Measurements from ENCODE around the gene TBXA2R. TPM values are rescaled to one million over a fixed set of nuclear protein-coding genes. Genes with fewer than 3 reads are reported as not detected.

TBXA2R gene
- total RNA-seq, 1 experiment from 2014 or later, result not detected

DNA sequence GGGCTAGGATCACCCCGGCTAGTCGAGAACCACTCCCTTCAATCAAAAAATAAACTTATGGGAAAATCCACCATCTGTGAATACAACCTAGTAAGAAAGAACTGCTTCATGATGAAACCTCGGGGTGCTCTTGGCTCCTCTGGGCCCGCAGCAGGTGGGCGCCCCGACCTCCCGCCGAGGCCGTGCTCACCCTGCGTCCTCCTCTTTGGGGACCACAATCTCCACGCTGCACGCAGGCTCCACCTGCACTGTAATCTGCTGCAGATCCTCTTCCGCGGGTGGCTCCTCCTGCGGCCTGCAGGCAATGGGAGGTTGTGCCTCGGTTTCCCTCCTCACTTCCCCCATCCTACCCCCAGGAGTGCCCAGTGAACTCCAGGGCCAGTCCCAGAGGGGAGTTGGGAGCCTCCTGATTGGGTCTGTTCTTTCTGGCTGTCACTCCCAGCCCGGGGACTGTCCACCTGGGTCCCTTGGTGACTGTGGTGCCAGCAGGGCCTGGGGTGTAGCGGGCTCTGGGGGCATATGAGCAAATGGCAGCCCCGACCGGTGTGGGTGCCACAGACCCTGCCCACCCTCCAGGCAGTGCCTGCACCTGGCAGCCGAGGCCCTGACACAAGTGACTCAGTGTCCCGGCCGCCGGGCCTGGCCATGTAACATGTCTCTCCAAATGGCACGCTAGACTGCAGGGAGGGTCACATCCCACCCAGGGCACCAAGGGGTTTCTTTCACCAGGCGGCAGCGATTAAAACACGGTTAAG is 35.0 kb upstream of the TBXA2R start:
- no peaks in the 10 kb centered on the region for H3K4me1 ChIP-seq (replicated peaks; ENCODE audit: insufficient read depth)
- H3K4me2 ChIP-seq, result no peak overlapping the region
- H3F3A ChIP-seq (ENCODE audit: insufficient read depth, low read depth), result no peaks in the 10 kb centered on the region
- H3K36me3 ChIP-seq (ENCODE audit: low read depth), result no peaks in the 10 kb centered on the region
- intact Hi-C loops (cut with micrococcal nuclease; ENCODE audit: unreplicated experiment), result no loop called here
- no peak for TF ChIP-seq EZH2 (IDR thresholded peaks at IDR 0.05; ENCODE audit: low read depth)
- TF ChIP-seq, protein P1, sequence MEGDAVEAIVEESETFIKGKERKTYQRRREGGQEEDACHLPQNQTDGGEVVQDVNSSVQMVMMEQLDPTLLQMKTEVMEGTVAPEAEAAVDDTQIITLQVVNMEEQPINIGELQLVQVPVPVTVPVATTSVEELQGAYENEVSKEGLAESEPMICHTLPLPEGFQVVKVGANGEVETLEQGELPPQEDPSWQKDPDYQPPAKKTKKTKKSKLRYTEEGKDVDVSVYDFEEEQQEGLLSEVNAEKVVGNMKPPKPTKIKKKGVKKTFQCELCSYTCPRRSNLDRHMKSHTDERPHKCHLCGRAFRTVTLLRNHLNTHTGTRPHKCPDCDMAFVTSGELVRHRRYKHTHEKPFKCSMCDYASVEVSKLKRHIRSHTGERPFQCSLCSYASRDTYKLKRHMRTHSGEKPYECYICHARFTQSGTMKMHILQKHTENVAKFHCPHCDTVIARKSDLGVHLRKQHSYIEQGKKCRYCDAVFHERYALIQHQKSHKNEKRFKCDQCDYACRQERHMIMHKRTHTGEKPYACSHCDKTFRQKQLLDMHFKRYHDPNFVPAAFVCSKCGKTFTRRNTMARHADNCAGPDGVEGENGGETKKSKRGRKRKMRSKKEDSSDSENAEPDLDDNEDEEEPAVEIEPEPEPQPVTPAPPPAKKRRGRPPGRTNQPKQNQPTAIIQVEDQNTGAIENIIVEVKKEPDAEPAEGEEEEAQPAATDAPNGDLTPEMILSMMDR (conservative IDR thresholded peaks at IDR 0.05), result no peak
- no peaks in the 10 kb centered on the region for H3K9me3 ChIP-seq (ENCODE audit: insufficient read depth, low read depth)
- ChIA-PET POLR2A (ENCODE audit: unreplicated experiment) (no interaction called here), CTCF (no interaction called here)
- H3K27me3 ChIP-seq (ENCODE audit: insufficient read depth, low read depth), result no peaks in the 10 kb centered on the region
- DNase-seq, result no peak
- H3K9me2 ChIP-seq (ENCODE audit: insufficient read depth), result no peaks in the 10 kb centered on the region
- no peak overlapping the region for H2AFZ ChIP-seq
- H3K79me2 ChIP-seq (ENCODE audit: low read depth), result no peaks in the 10 kb centered on the region
- H3K4me3 ChIP-seq, result no peak overlapping the region
- no peaks in the 10 kb centered on the region for H4K20me1 ChIP-seq (ENCODE audit: insufficient read depth)
- no peak overlapping the region for H3K27ac ChIP-seq
- BruUV-seq (replicated peaks), result no TSS peak

- Histone ChIP-seq H3K79me2 (ENCODE audit: low read depth) (no peaks in the 10 kb centered on the region), H3K36me3 (ENCODE audit: low read depth) (no peaks in the 10 kb centered on the region), H3K4me2 (no peak overlapping the region), H3K27ac (no peak overlapping the region), H3K27me3 (ENCODE audit: insufficient read depth, low read depth) (no peaks in the 10 kb centered on the region), H3K9me3 (ENCODE audit: insufficient read depth, low read depth) (no peaks in the 10 kb centered on the region), H3K4me3 (no peak overlapping the region), H2AFZ (no peak overlapping the region), H3K4me1 (replicated peaks; ENCODE audit: insufficient read depth) (no peaks in the 10 kb centered on the region), H3K9me2 (ENCODE audit: insufficient read depth) (no peaks in the 10 kb centered on the region), H4K20me1 (ENCODE audit: insufficient read depth) (no peaks in the 10 kb centered on the region), H3F3A (ENCODE audit: insufficient read depth, low read depth) (no peaks in the 10 kb centered on the region)
- TF ChIP-seq, protein P1 (conservative IDR thresholded peaks at IDR 0.05), result no peak
- no peak for TF ChIP-seq EZH2 (IDR thresholded peaks at IDR 0.05; ENCODE audit: low read depth)
- no TSS peak for BruUV-seq (replicated peaks)
- intact Hi-C loops (cut with micrococcal nuclease; ENCODE audit: unreplicated experiment), result no loop called here
- no peak for DNase-seq
- ChIA-PET CTCF (no interaction called here), POLR2A (ENCODE audit: unreplicated experiment) (no interaction called here)
These were observed 32.8 kb upstream of the TBXA2R start for GRCh38 chr19:3639479-3639878.

GRCh38 chr19:3638208-3639193 is 31.8 kb upstream of the TBXA2R start:
- intact Hi-C loops (cut with micrococcal nuclease; ENCODE audit: unreplicated experiment), result no loop called here
- CTCF ChIA-PET, result no interaction called here
- H3K36me3 ChIP-seq (ENCODE audit: low read depth), result no peaks in the 10 kb centered on the region
- no peak for DNase-seq
- no peaks in the 10 kb centered on the region for H3K27me3 ChIP-seq (ENCODE audit: insufficient read depth, low read depth)
- H3K4me2 ChIP-seq, result no peak overlapping the region
- POLR2A ChIA-PET (ENCODE audit: unreplicated experiment), result no interaction called here
- no peak overlapping the region for H3K27ac ChIP-seq
- H2AFZ ChIP-seq, result no peak overlapping the region
- no peaks in the 10 kb centered on the region for H3F3A ChIP-seq (ENCODE audit: insufficient read depth, low read depth)
- H3K79me2 ChIP-seq (ENCODE audit: low read depth), result no peaks in the 10 kb centered on the region
- no peaks in the 10 kb centered on the region for H3K9me3 ChIP-seq (ENCODE audit: insufficient read depth, low read depth)
- no TSS peak for BruUV-seq (replicated peaks)
- H3K4me3 ChIP-seq, result no peak overlapping the region
- H4K20me1 ChIP-seq (ENCODE audit: insufficient read depth), result no peaks in the 10 kb centered on the region
- H3K9me2 ChIP-seq (ENCODE audit: insufficient read depth), result no peaks in the 10 kb centered on the region
- no peak for TF ChIP-seq EZH2 (IDR thresholded peaks at IDR 0.05; ENCODE audit: low read depth)
- TF ChIP-seq, protein P1 (conservative IDR thresholded peaks at IDR 0.05), result no peak
- no peaks in the 10 kb centered on the region for H3K4me1 ChIP-seq (replicated peaks; ENCODE audit: insufficient read depth)

Measured in PC-9 (cell line).